HepG2 (cell line): ENCODE data around the gene WIPF3. TPM values are rescaled to one million over a fixed set of nuclear protein-coding genes. Genes with fewer than 3 reads are reported as not detected.

Source experiments
- ATAC-seq: fragments of 200-7000 bp; cut with Tn5 transposase; 3 replicates; pipeline ENCODE4 v1.9.1; 2020; ENCODE audit warnings: mild to moderate bottlenecking, moderate library complexity
- BruUV-seq: library from RNA; stranded (reverse); fragments of 400-500 nt; replicated peaks from 2 replicates; lab custom pipeline; 2021; lab: Mats Ljungman, UMichigan
- CTCF ChIA-PET: fragments of 300-600 bp; formaldehyde crosslinking; extraction: SDS; loops from one replicate; lab custom pipeline; 2021; ENCODE audit warnings: low total read pairs, inconsistent platforms, low intra/inter-chr PET ratio; lab: Yijun Ruan, JAX
- POLR2A ChIA-PET: fragments of 350-600 bp; sonication (Branson Sonifier 250); formaldehyde crosslinking; loops from one replicate; lab custom pipeline; 2020; ENCODE audit warnings: antibody characterized with exemption, inconsistent platforms; lab: Yijun Ruan, JAX
- DNase-seq: peaks from one replicate; pipeline ENCODE4 v3.0.0-alpha.2; 2015; ENCODE audit warnings: low spot score
- FAIRE-seq: peaks from 3 replicates; lab custom pipeline; 2011; peaks lifted over from hg19 to GRCh38; lab: Jason Lieb, UNC
- H2AFZ ChIP-seq: one replicate; pipeline ENCODE4 v1.6.1; 2011; ENCODE audit warnings: low read length, inconsistent platforms
- H3K27ac ChIP-seq: fragments of 300-600 bp; 3 replicates; pipeline ENCODE4 v1.8.0; 2011; ENCODE audit warnings: mixed run types, mild to moderate bottlenecking, mixed read lengths, low read length, inconsistent platforms; ENCODE audit not compliant: insufficient read depth; ENCODE audit errors: extremely low read length
- H3K27me3 ChIP-seq, 2 experiments: fragments of 200-600 bp in 1 of 2; 2 replicates in 1 of 2; 3 replicates in 1 of 2; pipeline versions ENCODE4 v1.6.0 to v1.8.0; 2011; ENCODE audit warnings: low read length in 2 of 2, mild to moderate bottlenecking in 2 of 2, moderate library complexity in 2 of 2, inconsistent platforms in 1 of 2; ENCODE audit not compliant: insufficient read depth in 2 of 2, control insufficient read depth in 1 of 2
- H3K36me3 ChIP-seq, 2 experiments: fragments of 200-600 bp in 1 of 2; replicated peaks in 1 of 2; 2 replicates in 1 of 2; 3 replicates in 1 of 2; pipeline versions ENCODE4 v1.5.1 to v1.8.0; 2011; ENCODE audit warnings: low read length in 2 of 2, inconsistent platforms in 1 of 2; ENCODE audit not compliant: insufficient read depth in 2 of 2, control insufficient read depth in 1 of 2
- H3K4me1 ChIP-seq: 2 replicates; pipeline ENCODE4 v1.5.1; 2012; ENCODE audit warnings: low read length, inconsistent platforms; ENCODE audit not compliant: insufficient read depth
- H3K4me2 ChIP-seq: 2 replicates; pipeline ENCODE4 v1.6.0; 2011; ENCODE audit warnings: low read depth, low read length, inconsistent platforms
- H3K4me3 ChIP-seq, 3 experiments: fragments of 200-600 bp in 1 of 3; sonication (generic), shearing (Covaris generic) in 1 of 3; replicated peaks in 1 of 3; 2 replicates each; pipeline ENCODE4 v1.5.1; 2011 to 2016; ENCODE audit warnings: low read length in 3 of 3, inconsistent platforms in 2 of 3, low read depth in 2 of 3, mild to moderate bottlenecking in 2 of 3, control low read depth in 1 of 3, mixed read lengths in 1 of 3; ENCODE audit not compliant: insufficient read depth in 1 of 3
- H3K79me2 ChIP-seq: one replicate; pipeline ENCODE4 v1.6.1; 2011; ENCODE audit warnings: low read length, inconsistent platforms; ENCODE audit not compliant: insufficient read depth
- H3K9ac ChIP-seq: 2 replicates; pipeline ENCODE4 v1.6.0; 2011; ENCODE audit warnings: mild to moderate bottlenecking, low read depth, low read length, inconsistent platforms; ENCODE audit not compliant: insufficient read depth
- H3K9me3 ChIP-seq: 2 replicates; pipeline ENCODE4 v1.5.1; 2012; ENCODE audit warnings: mild to moderate bottlenecking, low read length
- H4K20me1 ChIP-seq: 2 replicates; pipeline ENCODE4 v1.6.0; 2011; ENCODE audit warnings: inconsistent platforms, mild to moderate bottlenecking, low read length, moderate library complexity; ENCODE audit not compliant: insufficient read depth
- AGO2 ChIP-seq: fragments of 200-400 bp; formaldehyde crosslinking; optimal IDR thresholded peaks from 2 replicates; pipeline ENCODE3; 2017; ENCODE audit warnings: mild to moderate bottlenecking, low read depth, low read length, moderate library complexity
- CEBPB ChIP-seq: IDR thresholded peaks from 2 replicates; pipeline ENCODE4 v1.6.1; 2011; ENCODE audit warnings: low read depth, low read length, improper control_type of control experiment, borderline replicate concordance
- CENPT ChIP-seq: sonication (generic); formaldehyde crosslinking; IDR thresholded peaks from 2 replicates; pipeline ENCODE4 v1.8.0; 2022; ENCODE audit warnings: low read depth, mild to moderate bottlenecking, moderate library complexity, missing genetic modification reagents
- KLF15 ChIP-seq: sonication (generic); formaldehyde crosslinking; IDR thresholded peaks from 2 replicates; pipeline ENCODE4 v1.8.1; 2023; ENCODE audit warnings: borderline replicate concordance, mild to moderate bottlenecking, inconsistent platforms, missing genetic modification reagents, mixed read lengths
- MBNL3 ChIP-seq: fragments of 250-450 bp; sonication (Bioruptor Pico); conservative IDR thresholded peaks from 2 replicates; pipeline ENCODE4 v1.8.0; 2022; ENCODE audit warnings: mild to moderate bottlenecking, inconsistent platforms
- RFXAP ChIP-seq: sonication (generic); formaldehyde crosslinking; IDR thresholded peaks from 2 replicates; pipeline ENCODE4 v1.4.0; 2020; ENCODE audit warnings: missing genetic modification reagents, borderline replicate concordance
- RXRA ChIP-seq: sonication (generic); formaldehyde crosslinking; IDR thresholded peaks from 2 replicates; pipeline ENCODE4 v1.5.1; 2020; ENCODE audit warnings: missing genetic modification reagents
- SATB2 ChIP-seq: sonication (generic); formaldehyde crosslinking; IDR thresholded peaks from 2 replicates; pipeline ENCODE4 v1.5.0; 2020; ENCODE audit warnings: missing genetic modification reagents
- SMC3 ChIP-seq: IDR thresholded peaks from 2 replicates; pipeline ENCODE4 v1.6.1; 2011; ENCODE audit warnings: low read length, improper control_type of control experiment
- ZBTB7B ChIP-seq: sonication (generic); formaldehyde crosslinking; IDR thresholded peaks from 2 replicates; pipeline ENCODE4 v1.4.0; 2020; ENCODE audit warnings: missing genetic modification reagents
- ZNF234 ChIP-seq: sonication (generic); formaldehyde crosslinking; conservative IDR thresholded peaks from 2 replicates; pipeline ENCODE4 v1.5.1; 2020; ENCODE audit warnings: mild to moderate bottlenecking, missing genetic modification reagents
- ZNF589 ChIP-seq: sonication (generic); formaldehyde crosslinking; conservative IDR thresholded peaks from 2 replicates; pipeline ENCODE4 v1.8.0; 2022; ENCODE audit warnings: mild to moderate bottlenecking, moderate library complexity, missing genetic modification reagents
- ZNF614 ChIP-seq: IDR thresholded peaks from 2 replicates; pipeline ENCODE4 v1.6.1; 2018; ENCODE audit warnings: missing biosample characterization, missing genetic modification reagents, inconsistent platforms, borderline replicate concordance
- ZNF790 ChIP-seq: sonication (generic); formaldehyde crosslinking; IDR thresholded peaks from 2 replicates; pipeline ENCODE4 v1.8.0; 2022; ENCODE audit warnings: missing genetic modification reagents, mild to moderate bottlenecking, borderline replicate concordance
- WGBS: methylation state at CpG from one replicate; pipeline ENCODE4 v1.1.6; 2017; ENCODE audit warnings: low lambda C conversion rate; 5-methylcytosine and 5-hydroxymethylcytosine counted together
- in situ Hi-C: cut with HindIII; loops from 2 replicates; pipeline ENCODE4 v1.10.0; 2017; ENCODE audit warnings: low pct_unique_long_range_greater_than_20kb; ENCODE audit not compliant: extremely low pct_ligation_motif_present
- intact Hi-C: fragments of 100-400 bp; cut with micrococcal nuclease; formaldehyde crosslinking; loops from one replicate; pipeline ENCODE4 v1.10.0; 2022; ENCODE audit not compliant: unreplicated experiment
- polyA plus RNA-seq, 8 experiments: library from polyadenylated mRNA; depleted of rRNA in 3 of 8; stranded (reverse) in 7 of 8; unstranded in 1 of 8; fragments of >200 nt; fragmentation: Illumina TruSeq in 4 of 8; extraction: Trizol in 4 of 8; gene quantifications; 2 replicates each; pipeline versions ENCODE4 v1.2.1 to v1.2.3, GENCODE V29; 2011 to 2016; ENCODE audit warnings: low read depth in 4 of 8, missing spikeins in 1 of 8, mixed read lengths in 1 of 8; ENCODE audit not compliant: insufficient read depth in 1 of 8
- total RNA-seq, 5 experiments: library from RNA; depleted of rRNA; stranded (reverse); fragments of >200 nt; fragmentation: Illumina TruSeq; extraction: Trizol; gene quantifications; 2 replicates each; pipeline ENCODE4 v1.2.3, GENCODE V29; 2016; ENCODE audit warnings: low read depth in 1 of 5
- TF ChIP-seq, protein P1 (sequence below): sonication (generic); formaldehyde crosslinking; IDR thresholded peaks from 2 replicates; pipeline ENCODE4 v1.9.0; 2022; ENCODE audit warnings: missing genetic modification reagents, mild to moderate bottlenecking, borderline replicate concordance
- TF ChIP-seq, protein P2 (sequence below): sonication (generic); formaldehyde crosslinking; IDR thresholded peaks from 2 replicates; pipeline ENCODE4 v1.5.0; 2020; ENCODE audit warnings: mild to moderate bottlenecking, missing genetic modification reagents, borderline replicate concordance

WIPF3 gene
- total and polyA plus RNA-seq, 2 of the 13 experiments (the other 11 are each of a cell fraction or from before 2014, with no cell fraction given), result 0.03 TPM; not detected in 1

DNA sequence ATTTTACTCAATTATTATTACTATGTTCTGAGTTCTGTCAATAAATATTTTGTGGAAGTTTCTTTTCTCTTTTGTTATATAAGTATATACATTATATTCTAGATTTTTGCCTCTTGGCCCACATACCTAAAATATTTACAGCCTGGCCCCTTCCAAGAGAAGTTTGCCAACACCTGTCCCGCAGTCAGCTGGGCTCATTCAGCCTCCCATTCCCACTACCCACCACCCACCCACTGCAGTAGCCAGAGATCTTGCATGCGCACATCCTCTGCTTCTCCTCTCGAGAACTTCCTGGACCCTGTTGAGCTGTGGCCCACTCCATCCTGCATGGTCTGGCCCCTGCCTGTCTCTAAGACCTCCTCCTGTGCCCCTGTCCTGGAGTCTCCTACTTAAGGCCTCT, 33.6 kb downstream of the WIPF3 start (continued):
- TF ChIP-seq KLF15 (CRISPR knock-in tag) (no peak), MBNL3 (CRISPR knock-in tag) (no peak), ZNF614 (CRISPR knock-in tag) (no peak), CEBPB (no peak), CENPT (CRISPR knock-in tag) (no peak), SATB2 (no peak), ZNF234 (CRISPR knock-in tag) (no peak)
- TF ChIP-seq, protein P1, sequence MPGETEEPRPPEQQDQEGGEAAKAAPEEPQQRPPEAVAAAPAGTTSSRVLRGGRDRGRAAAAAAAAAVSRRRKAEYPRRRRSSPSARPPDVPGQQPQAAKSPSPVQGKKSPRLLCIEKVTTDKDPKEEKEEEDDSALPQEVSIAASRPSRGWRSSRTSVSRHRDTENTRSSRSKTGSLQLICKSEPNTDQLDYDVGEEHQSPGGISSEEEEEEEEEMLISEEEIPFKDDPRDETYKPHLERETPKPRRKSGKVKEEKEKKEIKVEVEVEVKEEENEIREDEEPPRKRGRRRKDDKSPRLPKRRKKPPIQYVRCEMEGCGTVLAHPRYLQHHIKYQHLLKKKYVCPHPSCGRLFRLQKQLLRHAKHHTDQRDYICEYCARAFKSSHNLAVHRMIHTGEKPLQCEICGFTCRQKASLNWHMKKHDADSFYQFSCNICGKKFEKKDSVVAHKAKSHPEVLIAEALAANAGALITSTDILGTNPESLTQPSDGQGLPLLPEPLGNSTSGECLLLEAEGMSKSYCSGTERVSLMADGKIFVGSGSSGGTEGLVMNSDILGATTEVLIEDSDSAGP (CRISPR knock-in tag), result no peak

DNA sequence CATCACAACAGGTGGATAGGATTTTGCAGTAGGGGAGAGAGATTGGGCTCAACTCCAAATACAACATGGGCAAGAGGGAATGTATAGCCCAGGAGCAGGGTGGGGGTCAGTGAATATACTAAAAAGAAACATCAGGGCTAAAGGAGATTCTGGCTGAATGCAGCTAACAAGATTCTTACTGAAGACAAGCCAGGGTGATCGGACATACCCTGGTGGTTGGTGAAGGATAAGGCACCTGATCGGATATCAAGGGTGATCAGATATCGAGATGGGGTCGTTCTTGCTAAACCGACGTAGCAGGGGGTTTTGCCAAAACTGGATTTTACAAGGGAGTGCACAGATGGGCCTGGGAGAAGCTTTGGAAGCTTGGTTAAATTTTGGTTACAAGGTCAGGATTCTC, 34.4 kb downstream of the WIPF3 start:
- no peak overlapping the region for H3K27ac ChIP-seq
- no peaks in the 10 kb centered on the region for H3K4me1 ChIP-seq
- no peaks in the 10 kb centered on the region for H3K36me3 ChIP-seq
- BruUV-seq, result no TSS peak
- no peak overlapping the region for H2AFZ ChIP-seq
- no peak overlapping the region for H3K9ac ChIP-seq
- no peak overlapping the region for H3K4me3 ChIP-seq
- ChIA-PET CTCF (no interaction called here), POLR2A (no interaction called here)
- no peaks in the 10 kb centered on the region for H3K9me3 ChIP-seq
- no peaks in the 10 kb centered on the region for H3K79me2 ChIP-seq
- H3K27me3 ChIP-seq, result peaks cover 0 to 29% of the 10 kb centered on the region in 2 experiments; a peak in 4 of 5 replicates
- WGBS, result 31% methylated on average over 6 of the region's 6 CpGs
- in situ Hi-C loops (no loop called here), intact Hi-C loops (no loop called here)
- no peak overlapping the region for H3K4me2 ChIP-seq
- ATAC-seq (no peak), FAIRE-seq (no peak), DNase-seq (no peak)
- no peaks in the 10 kb centered on the region for H4K20me1 ChIP-seq
- TF ChIP-seq AGO2 (no peak), ZBTB7B (CRISPR knock-in tag) (no peak), SMC3 (no peak), RFXAP (CRISPR knock-in tag) (no peak), ZNF790 (CRISPR knock-in tag) (no peak), RXRA (CRISPR knock-in tag) (no peak), ZNF589 (CRISPR knock-in tag) (no peak)
- TF ChIP-seq, protein P2, sequence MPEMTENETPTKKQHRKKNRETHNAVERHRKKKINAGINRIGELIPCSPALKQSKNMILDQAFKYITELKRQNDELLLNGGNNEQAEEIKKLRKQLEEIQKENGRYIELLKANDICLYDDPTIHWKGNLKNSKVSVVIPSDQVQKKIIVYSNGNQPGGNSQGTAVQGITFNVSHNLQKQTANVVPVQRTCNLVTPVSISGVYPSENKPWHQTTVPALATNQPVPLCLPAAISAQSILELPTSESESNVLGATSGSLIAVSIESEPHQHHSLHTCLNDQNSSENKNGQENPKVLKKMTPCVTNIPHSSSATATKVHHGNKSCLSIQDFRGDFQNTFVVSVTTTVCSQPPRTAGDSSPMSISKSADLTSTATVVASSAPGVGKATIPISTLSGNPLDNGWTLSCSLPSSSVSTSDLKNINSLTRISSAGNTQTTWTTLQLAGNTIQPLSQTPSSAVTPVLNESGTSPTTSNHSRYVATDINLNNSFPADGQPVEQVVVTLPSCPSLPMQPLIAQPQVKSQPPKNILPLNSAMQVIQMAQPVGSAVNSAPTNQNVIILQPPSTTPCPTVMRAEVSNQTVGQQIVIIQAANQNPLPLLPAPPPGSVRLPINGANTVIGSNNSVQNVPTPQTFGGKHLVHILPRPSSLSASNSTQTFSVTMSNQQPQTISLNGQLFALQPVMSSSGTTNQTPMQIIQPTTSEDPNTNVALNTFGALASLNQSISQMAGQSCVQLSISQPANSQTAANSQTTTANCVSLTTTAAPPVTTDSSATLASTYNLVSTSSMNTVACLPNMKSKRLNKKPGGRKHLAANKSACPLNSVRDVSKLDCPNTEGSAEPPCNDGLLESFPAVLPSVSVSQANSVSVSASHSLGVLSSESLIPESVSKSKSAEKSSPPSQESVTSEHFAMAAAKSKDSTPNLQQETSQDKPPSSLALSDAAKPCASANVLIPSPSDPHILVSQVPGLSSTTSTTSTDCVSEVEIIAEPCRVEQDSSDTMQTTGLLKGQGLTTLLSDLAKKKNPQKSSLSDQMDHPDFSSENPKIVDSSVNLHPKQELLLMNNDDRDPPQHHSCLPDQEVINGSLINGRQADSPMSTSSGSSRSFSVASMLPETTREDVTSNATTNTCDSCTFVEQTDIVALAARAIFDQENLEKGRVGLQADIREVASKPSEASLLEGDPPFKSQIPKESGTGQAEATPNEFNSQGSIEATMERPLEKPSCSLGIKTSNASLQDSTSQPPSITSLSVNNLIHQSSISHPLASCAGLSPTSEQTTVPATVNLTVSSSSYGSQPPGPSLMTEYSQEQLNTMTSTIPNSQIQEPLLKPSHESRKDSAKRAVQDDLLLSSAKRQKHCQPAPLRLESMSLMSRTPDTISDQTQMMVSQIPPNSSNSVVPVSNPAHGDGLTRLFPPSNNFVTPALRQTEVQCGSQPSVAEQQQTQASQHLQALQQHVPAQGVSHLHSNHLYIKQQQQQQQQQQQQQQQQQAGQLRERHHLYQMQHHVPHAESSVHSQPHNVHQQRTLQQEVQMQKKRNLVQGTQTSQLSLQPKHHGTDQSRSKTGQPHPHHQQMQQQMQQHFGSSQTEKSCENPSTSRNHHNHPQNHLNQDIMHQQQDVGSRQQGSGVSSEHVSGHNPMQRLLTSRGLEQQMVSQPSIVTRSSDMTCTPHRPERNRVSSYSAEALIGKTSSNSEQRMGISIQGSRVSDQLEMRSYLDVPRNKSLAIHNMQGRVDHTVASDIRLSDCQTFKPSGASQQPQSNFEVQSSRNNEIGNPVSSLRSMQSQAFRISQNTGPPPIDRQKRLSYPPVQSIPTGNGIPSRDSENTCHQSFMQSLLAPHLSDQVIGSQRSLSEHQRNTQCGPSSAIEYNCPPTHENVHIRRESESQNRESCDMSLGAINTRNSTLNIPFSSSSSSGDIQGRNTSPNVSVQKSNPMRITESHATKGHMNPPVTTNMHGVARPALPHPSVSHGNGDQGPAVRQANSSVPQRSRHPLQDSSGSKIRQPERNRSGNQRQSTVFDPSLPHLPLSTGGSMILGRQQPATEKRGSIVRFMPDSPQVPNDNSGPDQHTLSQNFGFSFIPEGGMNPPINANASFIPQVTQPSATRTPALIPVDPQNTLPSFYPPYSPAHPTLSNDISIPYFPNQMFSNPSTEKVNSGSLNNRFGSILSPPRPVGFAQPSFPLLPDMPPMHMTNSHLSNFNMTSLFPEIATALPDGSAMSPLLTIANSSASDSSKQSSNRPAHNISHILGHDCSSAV (CRISPR knock-in tag), result no peak
